Fibroblast of pulmonary artery (primary cell): ENCODE measurements around the gene ADAM10.

ENCODE experiments used
- DNase-seq: peaks from one replicate; pipeline ENCODE4 v3.0.0-alpha.2; 2010; ENCODE audit warnings: low read depth
- H3K4me3 ChIP-seq: replicated peaks from 2 replicates; pipeline ENCODE4 v1.5.1; 2011; ENCODE audit warnings: low read depth, mild to moderate bottlenecking, control low read depth, low read length, moderate library complexity
- TF ChIP-seq, protein P1 (sequence below): IDR thresholded peaks from 2 replicates; pipeline ENCODE4 v1.5.1; 2011; ENCODE audit warnings: mild to moderate bottlenecking, control low read depth, low read length, inconsistent platforms; ENCODE audit errors: missing control alignments

Gene ADAM10

DNA sequence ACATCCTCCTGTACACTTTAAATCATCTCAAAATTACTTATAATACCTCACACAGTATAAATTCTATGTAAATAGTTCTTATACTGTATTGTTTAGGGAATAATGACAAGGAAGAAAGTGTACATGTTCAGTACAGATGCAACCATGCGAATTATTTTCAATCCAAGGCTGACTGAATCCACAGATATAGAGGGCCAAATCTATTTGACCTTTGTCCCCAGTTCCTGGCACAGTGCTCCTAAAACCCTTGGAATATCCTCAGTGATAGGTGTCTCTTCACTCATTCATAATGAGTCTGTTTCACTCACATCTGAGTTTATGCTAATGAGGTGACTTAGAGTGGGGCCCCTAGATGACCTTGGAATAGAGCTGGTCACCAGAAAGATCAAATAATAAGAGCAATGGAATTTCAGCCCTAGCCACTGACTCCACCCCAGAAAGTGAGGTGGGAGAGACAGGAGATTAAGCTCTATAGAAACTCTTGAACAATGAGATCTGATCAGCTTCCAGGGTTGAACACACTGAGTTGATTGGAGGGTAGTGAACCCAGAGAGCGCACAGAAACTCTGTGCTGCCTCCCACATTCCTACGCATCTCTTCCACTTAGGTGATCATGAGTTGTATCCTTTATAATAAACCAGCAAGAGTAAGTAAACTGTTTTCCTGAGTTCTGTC, 65.3 kb downstream of the ADAM10 start:
- H3K4me3 ChIP-seq = no peak overlapping the region
- DNase-seq = no peak
- TF ChIP-seq, protein P1, sequence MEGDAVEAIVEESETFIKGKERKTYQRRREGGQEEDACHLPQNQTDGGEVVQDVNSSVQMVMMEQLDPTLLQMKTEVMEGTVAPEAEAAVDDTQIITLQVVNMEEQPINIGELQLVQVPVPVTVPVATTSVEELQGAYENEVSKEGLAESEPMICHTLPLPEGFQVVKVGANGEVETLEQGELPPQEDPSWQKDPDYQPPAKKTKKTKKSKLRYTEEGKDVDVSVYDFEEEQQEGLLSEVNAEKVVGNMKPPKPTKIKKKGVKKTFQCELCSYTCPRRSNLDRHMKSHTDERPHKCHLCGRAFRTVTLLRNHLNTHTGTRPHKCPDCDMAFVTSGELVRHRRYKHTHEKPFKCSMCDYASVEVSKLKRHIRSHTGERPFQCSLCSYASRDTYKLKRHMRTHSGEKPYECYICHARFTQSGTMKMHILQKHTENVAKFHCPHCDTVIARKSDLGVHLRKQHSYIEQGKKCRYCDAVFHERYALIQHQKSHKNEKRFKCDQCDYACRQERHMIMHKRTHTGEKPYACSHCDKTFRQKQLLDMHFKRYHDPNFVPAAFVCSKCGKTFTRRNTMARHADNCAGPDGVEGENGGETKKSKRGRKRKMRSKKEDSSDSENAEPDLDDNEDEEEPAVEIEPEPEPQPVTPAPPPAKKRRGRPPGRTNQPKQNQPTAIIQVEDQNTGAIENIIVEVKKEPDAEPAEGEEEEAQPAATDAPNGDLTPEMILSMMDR = no peak

DNA sequence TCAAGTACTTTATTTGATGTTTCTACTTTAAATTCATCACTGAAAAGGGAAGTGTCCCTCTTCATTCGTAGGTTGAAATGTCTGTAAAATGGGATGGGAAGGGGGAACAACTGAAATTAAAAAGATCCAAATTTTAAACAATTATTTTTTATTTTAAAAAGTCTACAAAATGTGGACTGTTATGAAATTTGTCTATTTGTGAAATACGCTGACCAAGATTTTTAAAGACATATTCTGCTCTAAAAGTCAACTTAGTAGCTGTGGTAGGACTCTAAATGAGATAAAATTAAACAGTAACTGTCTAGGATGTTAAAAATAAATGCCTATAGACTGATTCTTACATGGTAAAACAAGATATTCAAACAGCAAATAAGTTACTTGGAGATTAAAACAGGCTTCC, 67.3 kb downstream of the ADAM10 start:
- TF ChIP-seq, protein P1 = no peak
- DNase-seq = no peak
- H3K4me3 ChIP-seq = no peak overlapping the region

GRCh38 chr15:58678683-58679082, 70.8 kb downstream of the ADAM10 start:
- TF ChIP-seq, protein P1 = no peak
- H3K4me3 ChIP-seq = no peak overlapping the region
- peak; percentile 78 for DNase-seq

DNA sequence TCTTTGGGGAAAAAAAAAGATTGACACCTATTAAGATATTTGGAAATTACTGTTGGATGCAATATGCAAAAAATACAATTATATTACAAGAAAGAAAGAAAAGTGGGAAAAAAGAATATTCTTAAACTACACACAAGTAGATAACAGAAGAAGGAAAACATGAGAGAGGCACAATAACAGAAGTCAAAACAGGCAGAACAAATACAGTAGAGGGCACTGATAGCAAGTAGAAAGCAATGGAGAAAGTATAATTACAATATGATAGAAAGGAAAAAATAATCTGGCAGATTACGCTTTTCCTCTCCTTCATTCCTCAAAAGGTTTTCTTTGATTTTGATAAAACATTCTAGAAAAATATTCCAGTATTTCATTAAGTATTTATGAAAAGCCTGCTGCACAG, 72.1 kb downstream of the ADAM10 start:
- no peak for DNase-seq
- TF ChIP-seq, protein P1 = no peak
- no peak overlapping the region for H3K4me3 ChIP-seq

DNA sequence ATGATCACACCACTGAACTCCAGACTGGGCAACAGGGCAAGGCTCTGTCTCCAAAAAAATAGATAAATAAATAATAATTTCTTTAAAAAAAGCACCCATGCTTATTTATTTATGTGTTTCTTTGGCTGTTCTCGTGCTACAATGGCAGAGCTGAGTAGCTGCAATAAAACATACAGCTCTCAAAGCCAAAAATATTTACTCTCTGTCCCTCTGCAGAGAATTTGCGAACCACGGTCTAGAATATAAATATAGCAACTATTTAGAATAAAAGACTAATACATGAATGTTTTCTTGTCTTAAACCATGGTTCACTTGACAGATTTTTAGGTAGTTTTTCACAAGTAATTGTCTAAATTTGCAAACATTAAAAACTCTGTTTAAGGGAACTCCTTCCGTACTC, 72.7 kb downstream of the ADAM10 start:
- TF ChIP-seq, protein P1 = no peak
- no peak for DNase-seq

GRCh38 chr15:58671186-58671585, 78.3 kb downstream of the ADAM10 start:
- H3K4me3 ChIP-seq = no peak overlapping the region
- TF ChIP-seq, protein P1 = no peak
- DNase-seq = no peak

More for the DNA sequence above, 72.7 kb downstream of the ADAM10 start:
- H3K4me3 ChIP-seq = no peak overlapping the region

- H3K4me3 ChIP-seq = no peak overlapping the region
- TF ChIP-seq, protein P1 = no peak
- DNase-seq = no peak
Measured at GRCh38 chr15:58669108-58669507, 80.4 kb downstream of the ADAM10 start.
